ENCODE measurements around the gene STARD7.

The STARD7 gene

GRCh38 chr2:96201338-96201737 lies 7.3 kb downstream of the STARD7 start:
- ChIA-PET CTCF (no interaction called here), POLR2A (interaction anchor here (1.7 kb wide), 1 partner anchor 8 kb away, joined by 7 read pairs; the partner anchor contains the start of gene STARD7)
- TF ChIP-seq L3MBTL2 (conservative IDR thresholded peaks at IDR 0.05) (no peak), FOXA1 (IDR thresholded peaks at IDR 0.05) (no peak)
- no peak for DNase-seq (ENCODE audit: extremely low spot score)

- POLR2A ChIA-PET = interaction anchor here (1.2 kb wide), 1 partner anchor 10 kb away, joined by 3 read pairs; the partner anchor contains the start of gene STARD7
- CTCF ChIA-PET = no interaction called here
- TF ChIP-seq NFRKB (IDR thresholded peaks at IDR 0.05) (no peak), SP1 (IDR thresholded peaks at IDR 0.05) (no peak), BHLHE40 (IDR thresholded peaks at IDR 0.05; ENCODE audit: borderline replicate concordance) (no peak), LEF1 (IDR thresholded peaks at IDR 0.05; ENCODE audit: borderline replicate concordance) (no peak), ARNT (IDR thresholded peaks at IDR 0.05) (no peak), ELF4 (IDR thresholded peaks at IDR 0.05) (no peak), FOXK2 (IDR thresholded peaks at IDR 0.05) (no peak), CTBP1 (IDR thresholded peaks at IDR 0.05; ENCODE audit: borderline replicate concordance) (no peak), HDGF (IDR thresholded peaks at IDR 0.05; ENCODE audit: borderline replicate concordance) (no peak), FOXM1 (IDR thresholded peaks at IDR 0.05; ENCODE audit: borderline replicate concordance) (no peak), PKNOX1 (IDR thresholded peaks at IDR 0.05) (no peak), ZNF384 (IDR thresholded peaks at IDR 0.05) (no peak), TARDBP (IDR thresholded peaks at IDR 0.05) (no peak), SUZ12 (IDR thresholded peaks at IDR 0.05) (no peak), FOXA1 (IDR thresholded peaks at IDR 0.05) (no peak), L3MBTL2 (conservative IDR thresholded peaks at IDR 0.05) (no peak)
- no peak for DNase-seq (ENCODE audit: extremely low spot score)
Measured at GRCh38 chr2:96198921-96199320, 9.7 kb downstream of the STARD7 start.

DNA sequence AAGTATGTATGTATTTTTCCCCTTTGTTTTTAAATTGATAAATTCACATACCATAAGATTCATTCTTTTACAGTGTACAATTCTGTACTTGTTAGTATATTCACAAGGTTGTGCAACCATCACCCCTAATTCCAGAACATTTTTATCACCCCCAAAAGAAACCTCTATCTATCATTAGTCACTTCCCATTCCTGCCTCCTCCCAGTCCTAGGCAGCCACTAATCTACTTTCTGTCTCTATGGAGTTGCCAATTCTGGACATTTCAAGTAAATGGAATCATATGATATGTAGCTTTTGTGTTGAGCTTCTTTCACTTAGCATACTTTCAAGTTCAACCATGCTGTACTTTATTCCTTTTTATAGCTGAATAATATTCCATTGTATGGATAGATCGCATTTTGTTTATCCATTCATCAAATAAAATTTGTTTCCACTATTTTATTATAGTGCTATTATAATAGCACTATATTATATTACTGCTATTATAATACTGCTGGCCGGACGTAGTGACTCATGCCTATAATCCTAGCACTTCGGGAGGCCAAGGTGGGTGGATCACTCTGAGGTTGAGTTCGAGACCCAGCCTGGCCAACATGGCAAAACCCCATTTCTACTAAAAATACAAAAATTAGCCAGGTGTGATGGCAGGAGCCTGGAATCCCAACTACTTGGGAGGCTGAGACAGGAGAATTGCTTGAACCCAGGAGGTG lies 10.9 kb downstream of the STARD7 start:
- ChIA-PET POLR2A (interaction anchor here (0.8 kb wide), 1 partner anchor 11 kb away, joined by 4 read pairs; the partner anchor contains the start of gene STARD7), CTCF (no interaction called here)
- TF ChIP-seq HDGF (IDR thresholded peaks at IDR 0.05; ENCODE audit: borderline replicate concordance) = no peak
- no peak for TF ChIP-seq SP1 (IDR thresholded peaks at IDR 0.05)
- no peak for TF ChIP-seq BHLHE40 (IDR thresholded peaks at IDR 0.05; ENCODE audit: borderline replicate concordance)
- no peak for TF ChIP-seq FOXA1 (IDR thresholded peaks at IDR 0.05)
- TF ChIP-seq TARDBP (IDR thresholded peaks at IDR 0.05) = no peak
- TF ChIP-seq FOXM1 (IDR thresholded peaks at IDR 0.05; ENCODE audit: borderline replicate concordance) = no peak
- no peak for DNase-seq (ENCODE audit: extremely low spot score)

DNA sequence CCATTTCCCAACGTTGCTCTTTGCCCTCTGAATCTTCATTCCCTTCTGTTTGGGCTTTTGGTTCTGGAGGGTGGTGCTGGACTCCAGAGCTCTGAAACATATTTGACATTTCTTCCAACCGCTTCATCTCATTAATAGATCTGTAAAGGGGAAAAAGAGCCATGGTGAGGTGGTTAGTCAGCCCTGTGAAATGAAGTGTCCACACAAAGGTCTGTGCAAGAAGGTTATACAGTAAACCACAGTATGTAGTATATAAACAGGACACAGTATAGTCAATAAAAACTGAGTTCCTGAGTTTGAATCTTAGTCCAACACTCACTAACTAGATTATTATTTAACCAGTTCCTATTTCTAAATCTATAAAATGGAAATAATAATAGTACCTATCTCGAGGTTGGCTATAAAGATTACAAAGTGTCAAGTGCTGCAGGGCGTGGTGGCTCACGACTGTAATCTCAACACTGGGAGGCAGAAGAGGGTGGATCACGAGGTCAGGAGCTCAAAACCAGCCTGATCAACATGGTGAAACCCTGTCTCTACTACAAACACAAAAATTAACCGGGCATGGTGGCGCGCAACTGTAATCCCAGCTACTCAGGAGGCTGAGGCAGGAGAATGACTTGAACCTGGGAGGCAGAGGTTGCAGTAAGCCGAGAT lies 13.1 kb downstream of the STARD7 start:
- CTCF ChIA-PET = interaction anchor here (0.7 kb wide), 1 partner anchor 21 kb away, joined by 4 read pairs; no protein-coding TSS in a partner anchor
- POLR2A ChIA-PET = interaction anchor here (1.0 to 1.6 kb wide), 2 partner anchors 12 to 15 kb away, joined by 3 to 7 read pairs; no protein-coding TSS in a partner anchor
- TF ChIP-seq ARNT (IDR thresholded peaks at IDR 0.05) (no peak), FOXM1 (IDR thresholded peaks at IDR 0.05; ENCODE audit: borderline replicate concordance) (no peak), CTBP1 (IDR thresholded peaks at IDR 0.05; ENCODE audit: borderline replicate concordance) (no peak), FOXA1 (IDR thresholded peaks at IDR 0.05) (no peak), L3MBTL2 (conservative IDR thresholded peaks at IDR 0.05) (no peak), SUZ12 (IDR thresholded peaks at IDR 0.05) (no peak)
- no peak for DNase-seq (ENCODE audit: extremely low spot score)

DNA sequence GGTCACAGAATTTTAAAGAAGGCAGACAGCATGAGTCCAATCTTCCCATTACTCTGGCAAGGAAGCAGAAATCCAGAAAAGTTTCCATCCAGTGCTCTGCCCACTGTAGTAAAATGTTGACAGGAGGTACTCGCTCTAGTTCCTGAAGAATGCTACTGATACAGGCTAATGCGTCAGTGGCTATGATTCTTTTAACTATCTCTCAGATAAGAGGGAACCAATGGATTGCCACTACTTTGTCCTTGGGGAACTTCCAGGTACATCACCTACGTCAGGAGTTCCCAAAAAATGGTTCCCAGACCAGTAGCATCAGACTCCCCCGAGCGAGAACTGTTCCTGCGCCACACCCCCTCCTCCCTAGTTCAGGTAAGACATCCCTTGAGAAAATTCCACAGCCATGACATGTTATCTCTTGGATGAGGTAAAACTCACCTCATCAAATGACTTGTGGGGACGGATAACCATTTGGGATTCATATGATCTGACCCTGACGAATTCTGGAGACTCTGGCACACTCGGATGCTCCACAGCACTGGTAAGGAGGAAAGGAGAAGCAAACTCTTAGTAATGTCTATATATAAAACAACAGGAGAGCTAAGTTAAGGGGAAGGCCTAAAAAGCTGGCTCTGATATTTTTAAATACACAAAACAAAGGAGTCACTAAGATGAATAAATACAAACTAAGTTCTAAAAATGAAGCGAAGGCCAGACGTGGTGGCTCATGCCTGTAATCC lies 16.5 kb downstream of the STARD7 start:
- TF ChIP-seq ZNF384 (IDR thresholded peaks at IDR 0.05) = no peak
- no peak for TF ChIP-seq NFRKB (IDR thresholded peaks at IDR 0.05)
- TF ChIP-seq FOXM1 (IDR thresholded peaks at IDR 0.05; ENCODE audit: borderline replicate concordance) = no peak
- no peak for TF ChIP-seq FOXK2 (IDR thresholded peaks at IDR 0.05)
- no peak for TF ChIP-seq PKNOX1 (IDR thresholded peaks at IDR 0.05)
- no peak for TF ChIP-seq SUZ12 (IDR thresholded peaks at IDR 0.05)
- TF ChIP-seq ELF4 (IDR thresholded peaks at IDR 0.05) = no peak
- TF ChIP-seq TARDBP (IDR thresholded peaks at IDR 0.05) = no peak
- TF ChIP-seq SP1 (IDR thresholded peaks at IDR 0.05) = no peak
- no peak for TF ChIP-seq BHLHE40 (IDR thresholded peaks at IDR 0.05; ENCODE audit: borderline replicate concordance)
- no peak for TF ChIP-seq ARNT (IDR thresholded peaks at IDR 0.05)
- TF ChIP-seq CTBP1 (IDR thresholded peaks at IDR 0.05; ENCODE audit: borderline replicate concordance) = no peak
- no peak for TF ChIP-seq FOXA1 (IDR thresholded peaks at IDR 0.05)
- TF ChIP-seq HDGF (IDR thresholded peaks at IDR 0.05; ENCODE audit: borderline replicate concordance) = no peak
- no peak for TF ChIP-seq LEF1 (IDR thresholded peaks at IDR 0.05; ENCODE audit: borderline replicate concordance)
- TF ChIP-seq L3MBTL2 (conservative IDR thresholded peaks at IDR 0.05) = no peak
- CTCF ChIA-PET = no interaction called here
- POLR2A ChIA-PET = interaction anchor here (1.0 to 1.3 kb wide), 3 partner anchors 16 to 74 kb away, joined by 3 to 4 read pairs (median 3); partner anchors contain the start of genes CIAO1, STARD7 and TMEM127
- no peak for DNase-seq (ENCODE audit: extremely low spot score)
